ENCODE measurements around the gene KRTAP15-1. TPM values are rescaled to one million over a fixed set of nuclear protein-coding genes. Genes with fewer than 3 reads are reported as not detected.

The KRTAP15-1 gene
- polyA plus RNA-seq, 2 of the 4 experiments (the other 2 are of a cell fraction), result not detected

- Histone ChIP-seq H3K4me3 (no peak overlapping the region), H3K4me1 (no peaks in the 10 kb centered on the region), H3K9me3 (no peaks in the 10 kb centered on the region), H3K4me2 (no peak overlapping the region), H3K27ac (no peak overlapping the region)
- TF ChIP-seq HDAC2 (IDR thresholded peaks at IDR 0.05) (no peak), ZSCAN20 (CRISPR knock-in tag; IDR thresholded peaks at IDR 0.05) (no peak), CBX8 (IDR thresholded peaks at IDR 0.05) (no peak), TFCP2L1 (CRISPR knock-in tag; IDR thresholded peaks at IDR 0.05) (no peak), EHMT2 (IDR thresholded peaks at IDR 0.05; ENCODE audit: low read depth) (no peak), MAX (IDR thresholded peaks at IDR 0.05) (no peak), E2F6 (IDR thresholded peaks at IDR 0.05; ENCODE audit: borderline replicate concordance, low read depth) (no peak), CBX2 (IDR thresholded peaks at IDR 0.05; ENCODE audit: borderline replicate concordance, low read depth) (no peak), CTCF (IDR thresholded peaks at IDR 0.05) (no peak), RARB (CRISPR knock-in tag; IDR thresholded peaks at IDR 0.05) (no peak), POLR2AphosphoS2 (conservative IDR thresholded peaks at IDR 0.05; ENCODE audit: low read length) (no peak), HES2 (IDR thresholded peaks at IDR 0.05) (no peak), JUNB (IDR thresholded peaks at IDR 0.05) (no peak), HOXB5 (CRISPR knock-in tag; IDR thresholded peaks at IDR 0.05) (no peak), CHD2 (IDR thresholded peaks at IDR 0.05; ENCODE audit: low read length, partially characterized antibody) (no peak), ATOH8 (CRISPR knock-in tag; IDR thresholded peaks at IDR 0.05; ENCODE audit: low read depth) (no peak), REST (IDR thresholded peaks at IDR 0.05) (no peak), SMC3 (IDR thresholded peaks at IDR 0.05) (no peak), RNF2 (IDR thresholded peaks at IDR 0.05; ENCODE audit: borderline replicate concordance, low read depth) (no peak), NPAS2 (CRISPR knock-in tag; IDR thresholded peaks at IDR 0.05; ENCODE audit: borderline replicate concordance) (no peak)
- ChIA-PET POLR2A (no interaction called here), CTCF (no interaction called here)
- DNase-seq (ENCODE audit: low read depth in 1 of 2, low spot score in 1 of 2) (no peak), ATAC-seq (no peak), FAIRE-seq (no peak)
- WGBS (ENCODE audit: missing lambda C conversion rate), result 0% methylated on average over 4 of the region's 4 CpGs
These were observed 7.0 kb downstream of the KRTAP15-1 start for GRCh38 chr21:30447056-30447455.

GRCh38 chr21:30448514-30448913 is 8.4 kb downstream of the KRTAP15-1 start:
- Histone ChIP-seq H3K4me2 (no peak overlapping the region), H3K4me1 (no peaks in the 10 kb centered on the region), H3K9me3 (no peaks in the 10 kb centered on the region), H3K4me3 (no peak overlapping the region), H3K27ac (no peak overlapping the region)
- no peak for FAIRE-seq
- ATAC-seq, result no peak
- ChIA-PET CTCF (interaction anchor here (2.0 kb wide), 1 partner anchor 15 kb away, joined by 4 read pairs; no protein-coding TSS in a partner anchor), POLR2A (no interaction called here)
- WGBS (ENCODE audit: missing lambda C conversion rate), result 9% methylated on average over 3 of the region's 3 CpGs
- no peak for DNase-seq (ENCODE audit: low read depth in 1 of 2, low spot score in 1 of 2)
- TF ChIP-seq GATA3 (IDR thresholded peaks at IDR 0.05; ENCODE audit: borderline replicate concordance) (no peak), PHF8 (IDR thresholded peaks at IDR 0.05; ENCODE audit: borderline replicate concordance, low read depth) (no peak), HOXA7 (CRISPR knock-in tag; IDR thresholded peaks at IDR 0.05) (no peak), RARB (CRISPR knock-in tag; IDR thresholded peaks at IDR 0.05) (no peak), ZSCAN20 (CRISPR knock-in tag; IDR thresholded peaks at IDR 0.05) (no peak), E2F6 (IDR thresholded peaks at IDR 0.05; ENCODE audit: borderline replicate concordance, low read depth) (no peak), CHD4 (IDR thresholded peaks at IDR 0.05; ENCODE audit: borderline replicate concordance) (no peak), KDM1A (IDR thresholded peaks at IDR 0.05; ENCODE audit: low read depth) (no peak), ELK1 (IDR thresholded peaks at IDR 0.05; ENCODE audit: low read depth, low read length) (no peak), KDM5A (IDR thresholded peaks at IDR 0.05) (no peak), MAX (IDR thresholded peaks at IDR 0.05) (no peak), RCOR1 (IDR thresholded peaks at IDR 0.05; ENCODE audit: low read depth, low read length) (no peak), SREBF2 (IDR thresholded peaks at IDR 0.05) (no peak), CBX2 (IDR thresholded peaks at IDR 0.05; ENCODE audit: borderline replicate concordance, low read depth) (no peak), NPAS2 (CRISPR knock-in tag; IDR thresholded peaks at IDR 0.05; ENCODE audit: borderline replicate concordance) (no peak)

Data from A549 (cell line).